ENCODE results near the gene PTPRG. TPM values are rescaled to one million over a fixed set of nuclear protein-coding genes. Genes with fewer than 3 reads are reported as not detected.
A peak's percentile ranks its signal among the peaks of the same experiment; 100 is the strongest.

PTPRG gene
- total and polyA plus RNA-seq, 2 of the 13 experiments (the other 11 are each of a cell fraction or from before 2014, with no cell fraction given), result 8.0 to 25.3 TPM

DNA sequence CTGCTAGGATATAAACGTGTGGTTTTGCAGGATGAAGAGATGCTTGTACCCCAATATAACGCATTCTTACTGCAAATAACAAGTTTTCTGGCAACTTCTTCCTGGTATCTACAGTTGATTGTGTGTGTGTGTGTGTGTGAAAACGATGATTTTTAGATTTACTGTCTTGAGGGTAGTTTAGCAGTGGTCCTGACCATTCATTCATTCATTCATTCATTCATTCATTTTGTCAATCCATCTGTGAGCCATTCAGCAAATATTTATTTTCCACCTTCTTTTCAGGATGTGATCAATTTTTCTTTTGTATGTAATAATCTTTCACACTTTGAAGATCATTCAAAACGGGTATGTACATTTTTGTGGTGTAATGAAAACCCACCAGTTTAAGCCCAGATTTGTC, 250.7 kb downstream of the PTPRG start:
- Histone ChIP-seq H3K9ac (ENCODE audit: insufficient read depth, low read depth, low read length) (no peak overlapping the region), H3K4me2 (ENCODE audit: low read depth, low read length) (no peak overlapping the region), H3K4me3 (replicated peaks in 1 of 3; ENCODE audit: insufficient read depth in 1 of 3, low read depth in 2 of 3, low read length in 3 of 3) (no peak overlapping the region), H4K20me1 (ENCODE audit: insufficient read depth, low read length) (0 out of 2 replicates have a peak, but pooled peaks cover 3% of the 10 kb centered on the region), H3K36me3 (replicated peaks in 1 of 2; ENCODE audit: control insufficient read depth in 1 of 2, insufficient read depth in 2 of 2, low read length in 2 of 2) (no peaks in the 10 kb centered on the region), H3K79me2 (ENCODE audit: insufficient read depth, low read length) (no peaks in the 10 kb centered on the region), H3K27ac (ENCODE audit: extremely low read length, insufficient read depth, low read length) (no peak overlapping the region), H2AFZ (ENCODE audit: low read length) (no peak overlapping the region), H3K9me3 (ENCODE audit: low read length) (no peaks in the 10 kb centered on the region), H3K4me1 (ENCODE audit: insufficient read depth, low read length) (peaks cover 49% of the 10 kb centered on the region), H3K27me3 (ENCODE audit: control insufficient read depth in 1 of 2, insufficient read depth in 2 of 2, low read length in 2 of 2) (no peaks in the 10 kb centered on the region)
- BruUV-seq (replicated peaks), result no TSS peak
- ChIA-PET POLR2A (no interaction called here), CTCF (ENCODE audit: low intra/inter-chr PET ratio, low total read pairs) (no interaction called here)
- DNase-seq (ENCODE audit: low spot score) (no peak), ATAC-seq (no peak), FAIRE-seq (no peak)
- 95% methylated on average over 4 of the region's 4 CpGs for WGBS (ENCODE audit: low lambda C conversion rate)
- intact Hi-C loops (cut with micrococcal nuclease; ENCODE audit: unreplicated experiment), result no loop called here
- in situ Hi-C loops (cut with HindIII; ENCODE audit: extremely low pct_ligation_motif_present, low pct_unique_long_range_greater_than_20kb), result no loop called here
- TF ChIP-seq, protein P1, sequence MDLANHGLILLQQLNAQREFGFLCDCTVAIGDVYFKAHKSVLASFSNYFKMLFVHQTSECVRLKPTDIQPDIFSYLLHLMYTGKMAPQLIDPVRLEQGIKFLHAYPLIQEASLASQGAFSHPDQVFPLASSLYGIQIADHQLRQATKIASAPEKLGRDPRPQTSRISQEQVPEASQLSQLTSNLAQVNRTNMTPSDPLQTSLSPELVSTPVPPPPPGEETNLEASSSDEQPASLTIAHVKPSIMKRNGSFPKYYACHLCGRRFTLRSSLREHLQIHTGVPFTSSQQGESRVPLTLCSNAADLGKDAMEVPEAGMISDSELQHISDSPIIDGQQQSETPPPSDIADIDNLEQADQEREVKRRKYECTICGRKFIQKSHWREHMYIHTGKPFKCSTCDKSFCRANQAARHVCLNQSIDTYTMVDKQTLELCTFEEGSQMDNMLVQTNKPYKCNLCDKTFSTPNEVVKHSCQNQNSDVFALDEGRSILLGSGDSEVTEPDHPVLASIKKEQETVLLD (CRISPR knock-in tag; IDR thresholded peaks at IDR 0.05; ENCODE audit: low read depth), result no peak
- peak; percentile 18; the same call in 1 of the 2 replicates for TF ChIP-seq ZNF24 (IDR thresholded peaks at IDR 0.05)

DNA sequence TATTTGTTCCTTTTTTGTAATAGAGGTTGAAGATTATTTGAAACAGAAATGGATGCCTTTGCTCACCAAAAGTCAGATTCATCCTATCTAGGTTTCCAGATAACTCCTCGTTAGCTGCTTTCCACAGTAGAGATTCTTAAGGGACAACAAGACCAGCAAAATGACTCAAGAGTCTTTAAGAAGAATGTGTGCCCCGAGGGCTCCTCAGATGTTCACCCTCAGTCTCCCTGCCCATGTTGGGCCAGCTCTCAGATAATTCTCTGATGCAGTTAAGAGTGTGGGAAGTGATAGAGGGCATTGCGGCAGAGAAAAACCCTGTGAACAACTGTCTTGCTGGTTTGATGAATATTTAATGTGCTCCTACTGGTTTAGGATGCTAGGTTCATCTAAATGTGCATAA, 251.1 kb downstream of the PTPRG start:
- 0 out of 2 replicates have a peak, but pooled peaks cover 3% of the 10 kb centered on the region for H4K20me1 ChIP-seq (ENCODE audit: insufficient read depth, low read length)
- intact Hi-C loops (cut with micrococcal nuclease; ENCODE audit: unreplicated experiment) (no loop called here), in situ Hi-C loops (cut with HindIII; ENCODE audit: extremely low pct_ligation_motif_present, low pct_unique_long_range_greater_than_20kb) (no loop called here)
- ChIA-PET POLR2A (no interaction called here), CTCF (ENCODE audit: low intra/inter-chr PET ratio, low total read pairs) (no interaction called here)
- peaks cover 1% of the 10 kb centered on the region for H3K79me2 ChIP-seq (ENCODE audit: insufficient read depth, low read length)
- H3K27me3 ChIP-seq (ENCODE audit: control insufficient read depth in 1 of 2, insufficient read depth in 2 of 2, low read length in 2 of 2), result no peaks in the 10 kb centered on the region
- ATAC-seq (no peak), DNase-seq (ENCODE audit: low spot score) (no peak), FAIRE-seq (no peak)
- H3K4me1 ChIP-seq (ENCODE audit: insufficient read depth, low read length), result peaks cover 44% of the 10 kb centered on the region
- no peak overlapping the region for H3K4me3 ChIP-seq (replicated peaks in 1 of 3; ENCODE audit: insufficient read depth in 1 of 3, low read depth in 2 of 3, low read length in 3 of 3)
- no peak overlapping the region for H3K27ac ChIP-seq (ENCODE audit: extremely low read length, insufficient read depth, low read length)
- no peak overlapping the region for H3K4me2 ChIP-seq (ENCODE audit: low read depth, low read length)
- WGBS (ENCODE audit: low lambda C conversion rate), result 94% methylated on average over 3 of the region's 3 CpGs
- no peaks in the 10 kb centered on the region for H3K9me3 ChIP-seq (ENCODE audit: low read length)
- no TSS peak for BruUV-seq (replicated peaks)
- H2AFZ ChIP-seq (ENCODE audit: low read length), result no peak overlapping the region
- no peaks in the 10 kb centered on the region for H3K36me3 ChIP-seq (replicated peaks in 1 of 2; ENCODE audit: control insufficient read depth in 1 of 2, insufficient read depth in 2 of 2, low read length in 2 of 2)
- no peak overlapping the region for H3K9ac ChIP-seq (ENCODE audit: insufficient read depth, low read depth, low read length)
- TF ChIP-seq ZNF572 (CRISPR knock-in tag; IDR thresholded peaks at IDR 0.05) (no peak), ZNF710 (CRISPR knock-in tag; IDR thresholded peaks at IDR 0.05; ENCODE audit: borderline replicate concordance) (no peak), ZBTB42 (CRISPR knock-in tag; IDR thresholded peaks at IDR 0.05) (no peak), IRF2 (CRISPR knock-in tag; IDR thresholded peaks at IDR 0.05) (no peak), ZZZ3 (CRISPR knock-in tag; IDR thresholded peaks at IDR 0.05; ENCODE audit: borderline replicate concordance) (no peak), WIZ (CRISPR knock-in tag; IDR thresholded peaks at IDR 0.05) (no peak), HNRNPUL1 (IDR thresholded peaks at IDR 0.05; ENCODE audit: low read depth, low read length) (no peak), RCOR2 (CRISPR knock-in tag; IDR thresholded peaks at IDR 0.05) (no peak), ZNF547 (CRISPR knock-in tag; IDR thresholded peaks at IDR 0.05) (no peak)

All from HepG2 (cell line).